HepG2 (cell line): ENCODE data around the gene GLUD1.

Source experiments
- CTCF ChIP-seq: sonication (generic); formaldehyde crosslinking; IDR thresholded peaks from 2 replicates; pipeline ENCODE4 v1.5.0; 2020; ENCODE audit warnings: mild to moderate bottlenecking, missing genetic modification reagents, moderate library complexity
- PRMT3 ChIP-seq: sonication (generic); formaldehyde crosslinking; IDR thresholded peaks from 2 replicates; pipeline ENCODE4 v1.8.1; 2022; ENCODE audit warnings: low read depth, mild to moderate bottlenecking, moderate library complexity, missing genetic modification reagents, borderline replicate concordance
- SMAD3 ChIP-seq: sonication (generic); formaldehyde crosslinking; IDR thresholded peaks from 2 replicates; pipeline ENCODE4 v1.4.0; 2020; ENCODE audit warnings: missing genetic modification reagents
- ZBED4 ChIP-seq: sonication (generic); formaldehyde crosslinking; IDR thresholded peaks from 2 replicates; pipeline ENCODE4 v1.4.0; 2020; ENCODE audit warnings: missing genetic modification reagents, borderline replicate concordance
- ZBTB26 ChIP-seq: IDR thresholded peaks from 2 replicates; pipeline ENCODE4 v1.6.1; 2016; ENCODE audit warnings: missing compliant biosample characterization, missing genetic modification reagents, borderline replicate concordance
- ZBTB7A ChIP-seq: sonication (generic); formaldehyde crosslinking; IDR thresholded peaks from 2 replicates; pipeline ENCODE4 v1.8.0; 2022; ENCODE audit warnings: mild to moderate bottlenecking, missing genetic modification reagents
- ZNF143 ChIP-seq: sonication (generic); formaldehyde crosslinking; IDR thresholded peaks from 2 replicates; pipeline ENCODE4 v1.4.0; 2020; ENCODE audit warnings: missing genetic modification reagents

GRCh38 chr10:87030912-87031635 is 63.6 kb downstream of the GLUD1 start:
- TF ChIP-seq ZBTB7A (CRISPR knock-in tag), result no peak
- TF ChIP-seq SMAD3 (CRISPR knock-in tag), result no peak
- TF ChIP-seq ZNF143 (CRISPR knock-in tag), result no peak
- no peak for TF ChIP-seq ZBED4 (CRISPR knock-in tag)
- no peak for TF ChIP-seq ZBTB26 (CRISPR knock-in tag)
- no peak for TF ChIP-seq CTCF (CRISPR knock-in tag)
- no peak for TF ChIP-seq PRMT3 (CRISPR knock-in tag)
